HepG2 (cell line): ENCODE data around the gene LIME1. TPM values are rescaled to one million over a fixed set of nuclear protein-coding genes. Genes with fewer than 3 reads are reported as not detected.

Source experiments
- CCAR2 ChIP-seq: fragments of 200-400 bp; formaldehyde crosslinking; optimal IDR thresholded peaks from 2 replicates; pipeline ENCODE3; 2018; ENCODE audit warnings: low read depth, mild to moderate bottlenecking, low read length, moderate library complexity
- GATA4 ChIP-seq: sonication (generic); IDR thresholded peaks from 2 replicates; pipeline ENCODE4 v1.6.1; 2016; ENCODE audit warnings: antibody characterized with exemption, low read depth, borderline replicate concordance
- HES4 ChIP-seq: sonication (generic); formaldehyde crosslinking; IDR thresholded peaks from 2 replicates; pipeline ENCODE4 v1.9.0; 2021; ENCODE audit warnings: mild to moderate bottlenecking, missing genetic modification reagents, borderline replicate concordance
- HOXA3 ChIP-seq: sonication (generic); formaldehyde crosslinking; IDR thresholded peaks from 2 replicates; pipeline ENCODE4 v1.5.0; 2020; ENCODE audit warnings: missing genetic modification reagents
- KLF12 ChIP-seq: sonication (generic); formaldehyde crosslinking; IDR thresholded peaks from 2 replicates; pipeline ENCODE4 v1.4.0; 2020; ENCODE audit warnings: missing genetic modification reagents, borderline replicate concordance
- LCORL ChIP-seq, 2 experiments: fragments of 450-650 bp in 1 of 2; sonication (generic) in 1 of 2; formaldehyde crosslinking in 1 of 2; IDR thresholded peaks; 2 replicates each; pipeline versions ENCODE4 v1.5.0 to v1.6.1; 2017 to 2020; ENCODE audit warnings: antibody characterized with exemption in 1 of 2, missing genetic modification reagents in 1 of 2
- MATR3 ChIP-seq: sonication (generic); formaldehyde crosslinking; IDR thresholded peaks from 2 replicates; pipeline ENCODE4 v1.4.0; 2020; ENCODE audit warnings: missing genetic modification reagents
- MZF1 ChIP-seq: sonication (generic); formaldehyde crosslinking; IDR thresholded peaks from 2 replicates; pipeline ENCODE4 v1.8.1; 2023; ENCODE audit warnings: mild to moderate bottlenecking, missing genetic modification reagents, borderline replicate concordance
- NR1H2 ChIP-seq: sonication (generic); formaldehyde crosslinking; IDR thresholded peaks from 2 replicates; pipeline ENCODE4 v1.8.1; 2022; ENCODE audit warnings: low read depth, missing genetic modification reagents, borderline replicate concordance
- PBX3 ChIP-seq: sonication (generic); formaldehyde crosslinking; IDR thresholded peaks from 2 replicates; pipeline ENCODE4 v1.8.1; 2023; ENCODE audit warnings: missing genetic modification reagents, inconsistent platforms, borderline replicate concordance
- POGZ ChIP-seq: sonication (generic); formaldehyde crosslinking; IDR thresholded peaks from 2 replicates; pipeline ENCODE4 v1.4.0; 2020; ENCODE audit warnings: mild to moderate bottlenecking, missing genetic modification reagents
- TBX3 ChIP-seq: fragments of 450-650 bp; IDR thresholded peaks from 2 replicates; pipeline ENCODE4 v1.6.1; 2017; ENCODE audit warnings: antibody characterized with exemption, mild to moderate bottlenecking, inconsistent platforms, borderline replicate concordance
- TCF12 ChIP-seq, 2 experiments: fragments of 450-650 bp in 1 of 2; sonication (generic) in 1 of 2; formaldehyde crosslinking in 1 of 2; IDR thresholded peaks; 2 replicates each; pipeline versions ENCODE4 v1.6.1 to v1.8.0; 2017 to 2022; ENCODE audit warnings: antibody characterized with exemption in 1 of 2, mild to moderate bottlenecking in 1 of 2, missing genetic modification reagents in 1 of 2, moderate library complexity in 1 of 2
- ZBTB33 ChIP-seq: sonication (generic); formaldehyde crosslinking; IDR thresholded peaks from 2 replicates; pipeline ENCODE4 v1.4.0; 2020; ENCODE audit warnings: missing genetic modification reagents
- ZMAT3 ChIP-seq: sonication (generic); formaldehyde crosslinking; conservative IDR thresholded peaks from 2 replicates; pipeline ENCODE4 v1.7.0; 2021; ENCODE audit warnings: missing genetic modification reagents
- ZNF24 ChIP-seq: fragments of 450-650 bp; IDR thresholded peaks from 2 replicates; pipeline ENCODE4 v1.6.1; 2017; ENCODE audit warnings: antibody characterized with exemption, mild to moderate bottlenecking
- ZNF484 ChIP-seq: sonication (generic); formaldehyde crosslinking; IDR thresholded peaks from 2 replicates; pipeline ENCODE4 v1.5.1; 2020; ENCODE audit warnings: mild to moderate bottlenecking, low read depth, missing genetic modification reagents, borderline replicate concordance
- ZNF776 ChIP-seq: sonication (generic); formaldehyde crosslinking; IDR thresholded peaks from 2 replicates; pipeline ENCODE4 v1.4.0; 2020; ENCODE audit warnings: mild to moderate bottlenecking, missing genetic modification reagents
- ZNF790 ChIP-seq: sonication (generic); formaldehyde crosslinking; IDR thresholded peaks from 2 replicates; pipeline ENCODE4 v1.8.0; 2022; ENCODE audit warnings: missing genetic modification reagents, mild to moderate bottlenecking, borderline replicate concordance
- polyA plus RNA-seq, 8 experiments: library from polyadenylated mRNA; depleted of rRNA in 3 of 8; stranded (reverse) in 7 of 8; unstranded in 1 of 8; fragments of >200 nt; fragmentation: Illumina TruSeq in 4 of 8; extraction: Trizol in 4 of 8; gene quantifications; 2 replicates each; pipeline versions ENCODE4 v1.2.1 to v1.2.3, GENCODE V29; 2011 to 2016; ENCODE audit warnings: low read depth in 4 of 8, missing spikeins in 1 of 8, mixed read lengths in 1 of 8; ENCODE audit not compliant: insufficient read depth in 1 of 8
- total RNA-seq, 5 experiments: library from RNA; depleted of rRNA; stranded (reverse); fragments of >200 nt; fragmentation: Illumina TruSeq; extraction: Trizol; gene quantifications; 2 replicates each; pipeline ENCODE4 v1.2.3, GENCODE V29; 2016; ENCODE audit warnings: low read depth in 1 of 5
- TF ChIP-seq, protein P1 (sequence below), 2 experiments: sonication (generic) in 1 of 2; formaldehyde crosslinking in 1 of 2; IDR thresholded peaks; 2 replicates each; pipeline versions ENCODE4 v1.4.0 to v1.6.1; 2018 to 2020; ENCODE audit warnings: missing genetic modification reagents in 2 of 2, borderline replicate concordance in 1 of 2, low read depth in 1 of 2, mild to moderate bottlenecking in 1 of 2, missing biosample characterization in 1 of 2
- TF ChIP-seq, protein P2 (sequence below): sonication (generic); formaldehyde crosslinking; IDR thresholded peaks from 2 replicates; pipeline ENCODE4 v1.9.0; 2021; ENCODE audit warnings: missing genetic modification reagents, borderline replicate concordance

The LIME1 gene
- total and polyA plus RNA-seq, 2 of the 13 experiments (the other 11 are each of a cell fraction or from before 2014, with no cell fraction given), result 13.0 to 61.5 TPM

GRCh38 chr20:63735859-63736718, at the start of gene LIME1 (continued):
- TF ChIP-seq MZF1, result no peak
- no peak for TF ChIP-seq ZNF24
- peak; percentile 50; the same call in 1 of the 2 replicates for TF ChIP-seq NR1H2
- no peak for TF ChIP-seq LCORL (IDR thresholded peaks at IDR 0.05)
- TF ChIP-seq LCORL (CRISPR knock-in tag; IDR thresholded peaks at IDR 0.05), result no peak
- peak; percentile 43; the same call in 1 of the 2 replicates for TF ChIP-seq ZNF484
- TF ChIP-seq HES4, result no peak
- TF ChIP-seq MATR3 (CRISPR knock-in tag), result no peak
- no peak for TF ChIP-seq POGZ (CRISPR knock-in tag)
- no peak for TF ChIP-seq GATA4
- no peak for TF ChIP-seq TCF12 (IDR thresholded peaks at IDR 0.05)
- TF ChIP-seq TCF12 (CRISPR knock-in tag; IDR thresholded peaks at IDR 0.05), result no peak; the same call in 1 of the 2 replicates
- peak; percentile 62 for TF ChIP-seq HOXA3
- no peak for TF ChIP-seq KLF12 (CRISPR knock-in tag)
- 0 out of 2 replicates have a peak, but pooled peaks have one; percentile 46 for TF ChIP-seq ZNF776
- no peak for TF ChIP-seq PBX3 (CRISPR knock-in tag)
- TF ChIP-seq CCAR2, result no peak
- no peak for TF ChIP-seq ZNF790 (CRISPR knock-in tag)
- TF ChIP-seq, protein P1, sequence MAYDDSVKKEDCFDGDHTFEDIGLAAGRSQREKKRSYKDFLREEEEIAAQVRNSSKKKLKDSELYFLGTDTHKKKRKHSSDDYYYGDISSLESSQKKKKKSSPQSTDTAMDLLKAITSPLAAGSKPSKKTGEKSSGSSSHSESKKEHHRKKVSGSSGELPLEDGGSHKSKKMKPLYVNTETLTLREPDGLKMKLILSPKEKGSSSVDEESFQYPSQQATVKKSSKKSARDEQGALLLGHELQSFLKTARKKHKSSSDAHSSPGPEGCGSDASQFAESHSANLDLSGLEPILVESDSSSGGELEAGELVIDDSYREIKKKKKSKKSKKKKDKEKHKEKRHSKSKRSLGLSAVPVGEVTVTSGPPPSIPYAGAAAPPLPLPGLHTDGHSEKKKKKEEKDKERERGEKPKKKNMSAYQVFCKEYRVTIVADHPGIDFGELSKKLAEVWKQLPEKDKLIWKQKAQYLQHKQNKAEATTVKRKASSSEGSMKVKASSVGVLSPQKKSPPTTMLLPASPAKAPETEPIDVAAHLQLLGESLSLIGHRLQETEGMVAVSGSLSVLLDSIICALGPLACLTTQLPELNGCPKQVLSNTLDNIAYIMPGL (CRISPR knock-in tag; IDR thresholded peaks at IDR 0.05; ENCODE audit: borderline replicate concordance in 1 of 2, low read depth in 1 of 2), result no peak
- TF ChIP-seq, protein P2, sequence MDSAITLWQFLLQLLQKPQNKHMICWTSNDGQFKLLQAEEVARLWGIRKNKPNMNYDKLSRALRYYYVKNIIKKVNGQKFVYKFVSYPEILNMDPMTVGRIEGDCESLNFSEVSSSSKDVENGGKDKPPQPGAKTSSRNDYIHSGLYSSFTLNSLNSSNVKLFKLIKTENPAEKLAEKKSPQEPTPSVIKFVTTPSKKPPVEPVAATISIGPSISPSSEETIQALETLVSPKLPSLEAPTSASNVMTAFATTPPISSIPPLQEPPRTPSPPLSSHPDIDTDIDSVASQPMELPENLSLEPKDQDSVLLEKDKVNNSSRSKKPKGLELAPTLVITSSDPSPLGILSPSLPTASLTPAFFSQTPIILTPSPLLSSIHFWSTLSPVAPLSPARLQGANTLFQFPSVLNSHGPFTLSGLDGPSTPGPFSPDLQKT (CRISPR knock-in tag), result no peak
- no peak for TF ChIP-seq ZMAT3 (CRISPR knock-in tag)
- peak; percentile 56; the same call in 1 of the 2 replicates for TF ChIP-seq ZBTB33 (CRISPR knock-in tag)
- no peak for TF ChIP-seq TBX3
